Ascending aorta (tissue), 2 donors: ENCODE data around the gene SETD6. TPM values are rescaled to one million over a fixed set of nuclear protein-coding genes. Genes with fewer than 3 reads are reported as not detected.

Experiments
- DNase-seq, 2 donors: peaks; one replicate each; pipeline ENCODE4 v3.0.0-alpha.2; 2019; ENCODE audit warnings: low spot score in 2 of 2
- H3K27ac ChIP-seq, 2 donors: fragments of 200-600 bp; sonication (generic); one replicate each; pipeline ENCODE4 v1.5.1; 2016 to 2017; ENCODE audit warnings: mild to moderate bottlenecking in 1 of 2
- H3K27me3 ChIP-seq: fragments of 200-600 bp; sonication (generic); one replicate; pipeline ENCODE4 v1.5.1; 2017
- H3K36me3 ChIP-seq, 2 donors: fragments of 200-600 bp; sonication (generic); one replicate each; pipeline ENCODE4 v1.5.1; 2016
- H3K4me1 ChIP-seq, 2 donors: fragments of 200-600 bp; sonication (generic); one replicate each; pipeline ENCODE4 v1.5.1; 2016 to 2017; ENCODE audit warnings: mild to moderate bottlenecking in 1 of 2
- H3K4me3 ChIP-seq, 2 donors: fragments of 200-600 bp; sonication (generic); one replicate each; pipeline ENCODE4 v1.5.1; 2016 to 2017; ENCODE audit warnings: mild to moderate bottlenecking in 1 of 2
- H3K9me3 ChIP-seq, 2 donors: fragments of 200-600 bp; sonication (generic); one replicate each; pipeline ENCODE4 v1.5.1; 2016
- intact Hi-C: fragments of 100-400 bp; cut with DNase I; formaldehyde crosslinking; loops from one replicate; pipeline ENCODE4 v1.15.1; 2023
- total RNA-seq: library from RNA; depleted of rRNA; stranded (reverse); fragments of >200 nt; gene quantifications from one replicate; pipeline ENCODE4 v1.1.0, GENCODE V29; 2016
- TF ChIP-seq, protein P1 (sequence below), 3 experiments: fragments of 200-600 bp in 2 of 3; fragments of 450-650 bp in 1 of 3; sonication (generic) in 2 of 3; IDR thresholded peaks; one replicate each; pipeline ENCODE4 v1.5.1; 2016 to 2019; ENCODE audit warnings: antibody characterized with exemption in 3 of 3, mild to moderate bottlenecking in 1 of 3, moderate library complexity in 1 of 3

SETD6 gene
- total RNA-seq, 1 donor from 2014 or later: 24.4 TPM

GRCh38 chr16:58499092-58499511, 16.2 kb upstream of the SETD6 start:
- H3K4me1 ChIP-seq: peaks cover 3 to 17% of the 10 kb centered on the region in 2 donors
- DNase-seq: no peak
- H3K27ac ChIP-seq: no peak overlapping the region
- no peak overlapping the region for H3K4me3 ChIP-seq
- intact Hi-C loops: loop anchor here (5.0 kb wide), 1 partner anchor 133 kb away; no protein-coding TSS in a partner anchor
- no peaks in the 10 kb centered on the region for H3K27me3 ChIP-seq
- H3K36me3 ChIP-seq: no peaks in the 10 kb centered on the region
- no peaks in the 10 kb centered on the region for H3K9me3 ChIP-seq
- TF ChIP-seq, protein P1, sequence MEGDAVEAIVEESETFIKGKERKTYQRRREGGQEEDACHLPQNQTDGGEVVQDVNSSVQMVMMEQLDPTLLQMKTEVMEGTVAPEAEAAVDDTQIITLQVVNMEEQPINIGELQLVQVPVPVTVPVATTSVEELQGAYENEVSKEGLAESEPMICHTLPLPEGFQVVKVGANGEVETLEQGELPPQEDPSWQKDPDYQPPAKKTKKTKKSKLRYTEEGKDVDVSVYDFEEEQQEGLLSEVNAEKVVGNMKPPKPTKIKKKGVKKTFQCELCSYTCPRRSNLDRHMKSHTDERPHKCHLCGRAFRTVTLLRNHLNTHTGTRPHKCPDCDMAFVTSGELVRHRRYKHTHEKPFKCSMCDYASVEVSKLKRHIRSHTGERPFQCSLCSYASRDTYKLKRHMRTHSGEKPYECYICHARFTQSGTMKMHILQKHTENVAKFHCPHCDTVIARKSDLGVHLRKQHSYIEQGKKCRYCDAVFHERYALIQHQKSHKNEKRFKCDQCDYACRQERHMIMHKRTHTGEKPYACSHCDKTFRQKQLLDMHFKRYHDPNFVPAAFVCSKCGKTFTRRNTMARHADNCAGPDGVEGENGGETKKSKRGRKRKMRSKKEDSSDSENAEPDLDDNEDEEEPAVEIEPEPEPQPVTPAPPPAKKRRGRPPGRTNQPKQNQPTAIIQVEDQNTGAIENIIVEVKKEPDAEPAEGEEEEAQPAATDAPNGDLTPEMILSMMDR (IDR thresholded peaks at IDR 0.05): no peak

GRCh38 chr16:58499615-58500351, 15.5 kb upstream of the SETD6 start, which contains the start of gene NDRG4:
TSS of gene NDRG4 (plus strand) at chr16:58500143. CDS start at chr16:58500249, 106 bp downstream.
- Histone ChIP-seq H3K4me3 (peak within 1 kb of the TSS; percentile 30 to 54), H3K36me3 (no peaks in the 10 kb centered on the region), H3K9me3 (no peaks in the 10 kb centered on the region), H3K27ac (no peak within 1 kb of the TSS), H3K4me1 (peaks cover 3 to 17% of the 10 kb centered on the region in 2 donors), H3K27me3 (no peaks in the 10 kb centered on the region)
- TF ChIP-seq, protein P1 (IDR thresholded peaks at IDR 0.05): no peak
- intact Hi-C loops: loop anchor here (5.0 kb wide), 1 partner anchor 133 kb away; no protein-coding TSS in a partner anchor
- peak in 1 of 2 donors; percentile 77 for DNase-seq

- H3K9me3 ChIP-seq: no peaks in the 10 kb centered on the region
- TF ChIP-seq, protein P1 (IDR thresholded peaks at IDR 0.05): no peak
- DNase-seq: no peak
- H3K27me3 ChIP-seq: no peaks in the 10 kb centered on the region
- no peaks in the 10 kb centered on the region for H3K36me3 ChIP-seq
- H3K4me3 ChIP-seq: peak overlapping the region; percentile 30 to 54
- H3K4me1 ChIP-seq: peaks cover 3 to 13% of the 10 kb centered on the region in 2 donors
- intact Hi-C loops: no loop called here
- no peak overlapping the region for H3K27ac ChIP-seq
These were observed 14.7 kb upstream of the SETD6 start for GRCh38 chr16:58500430-58501241.

GRCh38 chr16:58501242-58502131, 13.8 kb upstream of the SETD6 start:
- DNase-seq: no peak
- intact Hi-C loops: no loop called here

More at GRCh38 chr16:58501242-58502131, 13.8 kb upstream of the SETD6 start:
- no peaks in the 10 kb centered on the region for H3K27me3 ChIP-seq
- H3K4me3 ChIP-seq: peak overlapping the region; percentile 30 to 54
- no peaks in the 10 kb centered on the region for H3K36me3 ChIP-seq
- peaks cover 3 to 13% of the 10 kb centered on the region in 2 donors for H3K4me1 ChIP-seq
- H3K9me3 ChIP-seq: no peaks in the 10 kb centered on the region
- TF ChIP-seq, protein P1 (IDR thresholded peaks at IDR 0.05): no peak
- H3K27ac ChIP-seq: no peak overlapping the region
